ENCODE data around the gene ARHGAP15. TPM values are rescaled to one million over a fixed set of nuclear protein-coding genes. Genes with fewer than 3 reads are reported as not detected.

Gene ARHGAP15
- total RNA-seq, 1 experiment from 2014 or later: not detected

GRCh38 chr2:143683977-143684376, 554.8 kb downstream of the ARHGAP15 start:
- Histone ChIP-seq H3K9me3 (ENCODE audit: insufficient read depth, low read depth) (no peaks in the 10 kb centered on the region), H3K4me2 (no peak overlapping the region), H3K79me2 (ENCODE audit: low read depth) (no peaks in the 10 kb centered on the region), H3F3A (ENCODE audit: insufficient read depth, low read depth) (no peaks in the 10 kb centered on the region), H3K4me1 (replicated peaks; ENCODE audit: insufficient read depth) (no peaks in the 10 kb centered on the region), H3K9me2 (ENCODE audit: insufficient read depth) (no peaks in the 10 kb centered on the region), H2AFZ (no peak overlapping the region), H3K36me3 (ENCODE audit: low read depth) (no peaks in the 10 kb centered on the region), H3K27ac (no peak overlapping the region), H3K27me3 (ENCODE audit: insufficient read depth, low read depth) (no peaks in the 10 kb centered on the region), H4K20me1 (ENCODE audit: insufficient read depth) (no peaks in the 10 kb centered on the region), H3K4me3 (no peak overlapping the region)
- intact Hi-C loops (cut with micrococcal nuclease; ENCODE audit: unreplicated experiment): no loop called here
- ChIA-PET CTCF (no interaction called here), POLR2A (ENCODE audit: unreplicated experiment) (no interaction called here)
- DNase-seq: no peak
- no TSS peak for BruUV-seq (replicated peaks)
- no peak for TF ChIP-seq EZH2 (IDR thresholded peaks at IDR 0.05; ENCODE audit: low read depth)
- TF ChIP-seq CTCF (conservative IDR thresholded peaks at IDR 0.05): no peak

GRCh38 chr2:143684551-143685320, 555.5 kb downstream of the ARHGAP15 start:
- Histone ChIP-seq H3K4me2 (no peak overlapping the region), H3K9me2 (ENCODE audit: insufficient read depth) (no peaks in the 10 kb centered on the region), H3K27me3 (ENCODE audit: insufficient read depth, low read depth) (no peaks in the 10 kb centered on the region), H4K20me1 (ENCODE audit: insufficient read depth) (no peaks in the 10 kb centered on the region), H3K4me3 (no peak overlapping the region), H3F3A (ENCODE audit: insufficient read depth, low read depth) (no peaks in the 10 kb centered on the region), H3K36me3 (ENCODE audit: low read depth) (no peaks in the 10 kb centered on the region), H3K4me1 (replicated peaks; ENCODE audit: insufficient read depth) (no peaks in the 10 kb centered on the region), H3K79me2 (ENCODE audit: low read depth) (no peaks in the 10 kb centered on the region), H3K27ac (no peak overlapping the region), H3K9me3 (ENCODE audit: insufficient read depth, low read depth) (no peaks in the 10 kb centered on the region), H2AFZ (no peak overlapping the region)
- no TSS peak for BruUV-seq (replicated peaks)
- intact Hi-C loops (cut with micrococcal nuclease; ENCODE audit: unreplicated experiment): loop anchor here (5.0 kb wide), 1 partner anchor 218 kb away; no protein-coding TSS in a partner anchor
- no peak for TF ChIP-seq CTCF (conservative IDR thresholded peaks at IDR 0.05)
- CTCF ChIA-PET: no interaction called here
- POLR2A ChIA-PET (ENCODE audit: unreplicated experiment): no interaction called here
- no peak for DNase-seq

- Histone ChIP-seq H3K9me3 (ENCODE audit: insufficient read depth, low read depth) (no peaks in the 10 kb centered on the region), H3K27ac (no peak overlapping the region), H3K4me2 (no peak overlapping the region), H3K4me3 (no peak overlapping the region), H3K4me1 (replicated peaks; ENCODE audit: insufficient read depth) (no peaks in the 10 kb centered on the region), H3F3A (ENCODE audit: insufficient read depth, low read depth) (no peaks in the 10 kb centered on the region), H3K27me3 (ENCODE audit: insufficient read depth, low read depth) (no peaks in the 10 kb centered on the region), H4K20me1 (ENCODE audit: insufficient read depth) (no peaks in the 10 kb centered on the region), H3K9me2 (ENCODE audit: insufficient read depth) (no peaks in the 10 kb centered on the region), H3K36me3 (ENCODE audit: low read depth) (no peaks in the 10 kb centered on the region), H2AFZ (no peak overlapping the region), H3K79me2 (ENCODE audit: low read depth) (no peaks in the 10 kb centered on the region)
- intact Hi-C loops (cut with micrococcal nuclease; ENCODE audit: unreplicated experiment): loop anchor here (2.0 to 5.0 kb wide), 2 partner anchors 73 to 217 kb away; no protein-coding TSS in a partner anchor
- ChIA-PET POLR2A (ENCODE audit: unreplicated experiment) (no interaction called here), CTCF (interaction anchor here (0.7 kb wide), 1 partner anchor 204 kb away, joined by 17 read pairs; no protein-coding TSS in a partner anchor)
- no TSS peak for BruUV-seq (replicated peaks)
- DNase-seq: no peak
- TF ChIP-seq CTCF (conservative IDR thresholded peaks at IDR 0.05) (no peak), EZH2 (IDR thresholded peaks at IDR 0.05; ENCODE audit: low read depth) (no peak)
Observed at GRCh38 chr2:143685421-143686078, 556.3 kb downstream of the ARHGAP15 start.
